Ecto neural progenitor cell (in vitro differentiated cells): Measurements from ENCODE around the gene HEG1.
"Not testable (repeated sequence)": the region's sequence is repeated elsewhere in the genome, so short reads cannot be mapped to it uniquely, and the experiment has no call there.

Experiments used
- DNase-seq: peaks from one replicate; pipeline ENCODE4 v3.0.0-alpha.2; 2018; ENCODE audit warnings: low spot score

Gene HEG1

GRCh38 chr3:124984754-124985153, 71.0 kb downstream of the HEG1 start:
- DNase-seq = no peak

- no peak for DNase-seq
Measured at GRCh38 chr3:124982855-124983254, 72.9 kb downstream of the HEG1 start.

DNA sequence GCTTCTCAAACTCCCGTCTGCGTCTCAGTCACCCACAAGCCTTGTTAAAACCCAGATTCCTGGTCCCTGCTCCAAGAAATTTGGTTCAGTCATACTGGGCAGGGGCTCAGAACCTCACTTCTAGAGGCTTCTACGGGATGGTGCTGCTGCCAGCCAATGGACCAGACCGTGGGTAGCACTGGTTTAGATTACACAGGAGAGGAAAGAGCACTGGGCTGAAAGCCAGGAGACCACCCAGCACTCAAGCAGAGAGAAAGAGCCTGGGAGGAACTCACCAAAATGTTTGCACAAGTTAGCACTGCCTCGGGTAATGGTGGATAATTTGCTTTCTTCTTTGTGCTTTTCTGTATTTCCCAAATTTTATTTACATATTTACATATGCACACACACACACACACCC, 74.3 kb downstream of the HEG1 start:
- DNase-seq = no peak

DNA sequence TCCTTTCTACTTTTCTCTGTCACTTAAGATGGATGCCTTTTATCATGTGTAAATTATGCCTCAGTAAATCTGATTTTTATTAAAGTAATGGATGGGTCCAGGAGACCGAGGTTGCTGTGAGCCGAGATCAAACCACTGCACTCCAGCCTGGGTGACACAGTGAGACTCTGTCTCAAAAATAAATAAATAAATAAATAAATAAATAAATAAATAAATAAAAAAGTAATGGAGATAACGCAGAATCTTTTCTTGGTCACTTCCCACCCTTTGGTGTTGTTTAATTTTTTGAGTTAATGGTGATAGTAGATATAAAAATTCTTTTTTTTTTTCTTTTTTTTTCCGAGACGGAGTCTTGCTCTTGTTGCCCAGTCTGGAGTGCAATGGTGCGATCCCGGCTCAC, 77.2 kb downstream of the HEG1 start:
- no peak for DNase-seq

- no peak for DNase-seq
Measured at GRCh38 chr3:124976383-124976782, 79.4 kb downstream of the HEG1 start.

GRCh38 chr3:124974691-124975090, 81.1 kb downstream of the HEG1 start:
- DNase-seq = no peak

GRCh38 chr3:124973290-124973689, 82.5 kb downstream of the HEG1 start:
- no peak for DNase-seq

DNA sequence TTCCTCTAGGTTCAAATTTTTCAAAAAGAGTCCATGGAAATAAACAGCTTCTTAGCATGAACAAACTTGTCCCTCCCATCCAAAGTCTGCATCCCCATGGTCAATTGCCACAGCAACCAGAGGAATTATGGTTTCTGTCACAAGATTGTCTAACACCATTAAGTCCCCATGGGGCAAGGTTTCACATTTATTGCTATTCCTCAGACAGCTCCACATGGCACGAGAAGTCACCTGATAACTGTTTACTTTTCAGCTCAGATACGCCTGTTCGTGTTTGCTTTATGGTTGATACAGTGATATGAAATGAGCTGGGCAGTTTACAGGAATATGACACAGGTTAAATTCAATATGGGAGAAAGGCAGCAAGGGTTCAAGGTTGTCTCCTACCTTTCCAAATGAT, 83.3 kb downstream of the HEG1 start:
- DNase-seq = no peak

- DNase-seq = no peak
Measured at GRCh38 chr3:124969963-124970722, 85.7 kb downstream of the HEG1 start.

DNA sequence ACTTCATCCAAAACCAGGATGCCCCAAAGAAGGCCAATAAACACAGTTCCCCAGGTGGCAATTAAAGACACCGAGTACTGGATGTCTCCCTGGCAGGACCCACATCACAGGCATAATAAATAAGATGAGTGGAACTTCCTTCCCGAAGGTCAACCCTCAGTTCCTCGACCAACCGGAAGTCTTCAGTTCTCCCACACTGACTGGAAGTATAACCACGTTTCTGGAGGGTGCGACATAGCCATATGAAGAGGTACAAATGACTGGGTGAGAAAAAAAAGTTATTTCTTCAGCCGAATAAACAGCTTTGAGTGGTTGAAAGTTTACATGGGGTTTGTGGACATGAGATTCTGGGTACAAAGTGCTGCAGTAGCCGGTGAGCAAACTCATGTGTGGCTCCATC, 86.6 kb downstream of the HEG1 start:
- DNase-seq = no peak

- no peak for DNase-seq
Measured at GRCh38 chr3:124967964-124968363, 87.8 kb downstream of the HEG1 start.

DNA sequence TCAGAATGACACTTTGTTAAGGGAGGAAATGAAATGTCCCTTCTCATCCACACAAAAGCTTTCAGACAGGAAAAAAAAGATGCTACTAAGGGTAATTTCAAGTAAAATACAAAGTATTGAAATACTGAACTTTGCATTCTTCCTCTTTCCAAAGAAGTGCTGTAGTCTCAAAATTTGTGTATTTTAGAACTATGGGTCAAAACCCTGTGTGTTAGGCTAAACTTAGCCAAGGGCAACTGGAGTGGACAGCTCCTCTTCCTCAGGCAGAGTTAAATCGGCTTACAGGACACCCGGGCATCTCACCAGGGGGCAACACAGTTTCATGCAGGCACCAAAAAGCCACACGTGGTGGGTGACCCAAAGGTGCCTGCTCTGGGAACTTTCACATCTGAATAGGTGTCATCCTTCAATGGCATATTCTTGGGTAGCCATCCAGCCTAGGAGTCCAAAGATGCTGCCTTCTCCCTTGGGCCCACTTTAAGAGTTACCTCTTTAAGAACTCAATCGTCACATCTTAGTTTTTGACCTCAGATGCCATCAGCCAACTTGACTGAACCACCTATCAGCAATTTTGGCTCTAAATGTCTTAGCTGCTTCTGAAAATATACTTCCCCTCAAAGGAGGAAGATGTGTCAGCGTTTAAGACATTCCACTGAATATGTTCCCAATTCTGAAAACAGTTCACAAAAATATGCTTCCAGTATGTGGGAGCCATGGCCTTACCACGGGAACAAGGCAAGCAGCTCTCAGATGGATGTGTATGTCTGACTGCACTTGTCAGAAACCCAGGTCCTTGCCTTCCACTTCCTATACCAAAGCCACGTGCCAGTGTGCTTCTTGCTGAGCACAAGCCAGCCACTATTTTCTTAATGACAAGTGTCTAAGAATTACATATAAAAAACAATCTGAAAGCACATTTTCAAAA, 89.0 kb downstream of the HEG1 start:
- DNase-seq = no peak

GRCh38 chr3:124965413-124965812, 90.4 kb downstream of the HEG1 start:
- no peak for DNase-seq

DNA sequence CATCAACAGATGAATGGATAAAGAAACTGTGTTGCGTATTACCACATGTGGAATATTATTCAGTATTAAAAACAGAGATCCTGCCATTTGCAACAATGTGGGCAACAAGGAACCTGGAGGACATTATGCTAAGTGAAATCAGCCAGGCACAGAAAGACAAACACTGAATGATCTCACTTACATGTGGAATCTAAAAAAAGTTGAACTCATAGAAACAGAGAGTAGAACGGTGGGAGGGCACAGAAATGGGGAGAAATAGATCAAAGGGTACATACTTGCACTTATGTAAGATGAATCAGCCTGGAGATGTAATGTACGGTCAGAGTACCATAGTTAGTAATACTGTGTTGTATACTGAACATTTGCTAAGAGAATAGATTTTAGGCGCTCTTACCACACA, 91.4 kb downstream of the HEG1 start:
- DNase-seq = no peak

DNA sequence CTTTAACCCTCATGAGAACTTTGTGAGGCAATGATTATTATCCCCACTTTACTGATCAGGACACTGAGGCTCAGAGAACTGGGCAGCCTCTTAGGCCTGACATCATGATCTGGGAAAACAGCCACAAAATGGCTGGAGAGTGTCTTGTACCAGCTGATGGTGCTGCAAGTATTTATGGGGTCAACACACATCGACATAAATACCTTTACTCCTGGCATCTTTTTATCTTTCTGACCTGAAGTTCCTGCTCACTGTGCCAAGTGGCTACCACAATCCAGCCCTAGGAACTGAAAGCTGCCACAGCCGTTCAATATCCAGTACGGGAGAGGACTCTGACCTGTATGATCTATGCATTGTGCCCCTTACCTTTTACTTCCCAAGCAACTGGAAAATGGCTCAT, 92.0 kb downstream of the HEG1 start:
- no peak for DNase-seq

GRCh38 chr3:124962403-124962940, 93.3 kb downstream of the HEG1 start:
- no peak for DNase-seq

GRCh38 chr3:124960698-124961097, 95.1 kb downstream of the HEG1 start:
- DNase-seq = no peak

- DNase-seq = no peak
Measured at GRCh38 chr3:124960105-124960504, 95.7 kb downstream of the HEG1 start.

DNA sequence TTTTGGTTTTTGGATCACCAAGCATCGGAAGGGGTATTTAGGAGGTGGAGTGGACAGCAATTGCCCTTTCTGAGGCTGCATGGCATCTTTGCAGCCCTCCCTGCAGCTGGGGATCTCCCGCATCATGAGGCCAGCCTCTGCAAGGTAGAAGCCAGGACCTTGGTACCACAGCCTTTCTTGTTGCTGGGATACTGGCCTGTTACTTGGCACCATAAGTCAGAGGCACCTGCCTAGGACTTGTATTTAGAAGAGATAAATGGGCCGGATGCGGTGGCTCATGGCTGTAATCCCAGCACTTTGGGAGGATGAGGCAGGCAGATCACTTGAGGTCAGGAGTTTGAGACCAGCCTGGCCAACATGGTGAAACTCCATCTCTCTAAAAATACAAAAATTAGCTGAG, 97.8 kb downstream of the HEG1 start:
- DNase-seq = not testable (repeated sequence)

- no peak for DNase-seq
Measured at GRCh38 chr3:124952282-124952855, 103.4 kb downstream of the HEG1 start.

DNA sequence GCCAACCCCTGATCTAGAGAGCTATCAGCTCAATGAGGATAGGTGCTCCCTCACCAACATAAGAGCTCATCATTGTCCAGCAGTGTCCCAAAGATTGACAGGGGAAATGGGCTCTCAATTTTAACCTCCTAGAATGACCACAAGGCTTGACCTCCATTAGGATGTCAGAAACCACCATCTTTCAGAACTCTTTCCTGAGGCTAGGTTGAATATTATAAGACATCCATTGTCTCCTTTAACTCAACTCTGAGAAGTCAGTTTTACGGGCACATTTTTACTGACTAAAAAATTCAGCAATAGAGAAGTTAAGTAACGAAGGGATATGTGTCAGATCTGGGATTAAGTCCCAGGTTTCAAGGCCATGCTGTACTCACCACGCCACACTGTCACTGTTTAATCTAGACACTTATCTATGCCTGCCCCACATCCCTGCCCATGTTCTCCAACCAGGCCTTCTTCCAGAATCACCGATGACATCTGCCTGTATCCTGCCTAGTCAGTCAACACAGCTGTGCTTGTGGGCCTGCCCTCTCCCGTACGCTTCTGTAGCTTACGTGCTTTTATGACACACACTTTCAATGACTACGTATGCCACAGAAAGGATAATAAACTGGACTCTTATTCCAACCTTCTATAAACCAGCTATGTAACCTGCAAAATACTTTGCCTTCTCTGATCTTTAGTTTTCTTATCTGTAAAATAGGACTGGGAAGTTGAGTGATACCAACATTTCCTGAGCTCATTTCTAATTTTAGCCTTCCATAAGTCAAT, 104.1 kb downstream of the HEG1 start:
- no peak for DNase-seq

DNA sequence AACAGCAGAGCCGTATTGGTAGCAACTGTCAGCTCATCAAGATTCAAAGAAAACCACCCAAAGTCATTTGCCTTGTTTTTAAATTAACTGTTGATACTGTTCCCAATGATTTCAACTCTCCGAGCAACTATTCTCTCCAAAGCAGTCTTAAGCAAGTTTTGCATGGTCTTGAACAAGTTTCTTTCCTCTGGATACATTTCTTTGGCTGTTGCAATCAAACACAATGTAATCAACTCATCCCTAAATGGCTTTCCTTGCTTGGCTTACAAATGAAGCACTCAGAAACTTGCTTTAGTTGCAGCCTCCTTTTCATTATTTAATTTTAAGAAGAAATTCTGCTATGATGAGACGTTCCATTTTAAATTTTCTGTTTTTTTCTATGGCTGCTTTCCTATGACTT, 105.8 kb downstream of the HEG1 start:
- DNase-seq = no peak
